ENCODE data around the gene PRSS35.
"Not testable (repeated sequence)": the region's sequence is repeated elsewhere in the genome, so short reads cannot be mapped to it uniquely, and the experiment has no call there.

The PRSS35 gene

DNA sequence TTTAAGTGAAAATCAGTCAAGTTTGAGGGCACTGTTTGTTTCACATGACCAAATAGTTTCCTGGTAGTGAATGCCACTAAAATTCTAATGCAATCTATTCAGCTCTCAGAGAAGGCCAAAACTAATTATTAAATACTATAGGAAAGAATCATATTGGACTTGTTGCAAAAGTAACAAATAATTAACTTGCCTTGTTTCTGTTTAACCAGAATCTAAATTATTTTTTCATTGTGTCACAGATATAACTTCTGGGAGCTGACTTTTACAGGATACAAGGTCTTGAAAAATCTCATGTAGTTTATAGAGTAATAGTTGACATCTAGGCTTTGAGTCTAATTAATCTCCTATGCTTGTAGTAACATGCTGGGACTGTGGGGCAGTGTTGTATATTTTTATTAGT, 44.5 kb downstream of the PRSS35 start:
- Histone ChIP-seq H3K9me3 (ENCODE audit: severe bottlenecking) (no peaks in the 10 kb centered on the region), H3K27me3 (ENCODE audit: insufficient read depth, low read depth, severe bottlenecking) (no peaks in the 10 kb centered on the region), H3K36me3 (no peaks in the 10 kb centered on the region), H3K4me3 (ENCODE audit: low read depth, low read length) (no peak overlapping the region), H3K27ac (no peak overlapping the region)
- no peak for DNase-seq
- TF ChIP-seq, protein P1, sequence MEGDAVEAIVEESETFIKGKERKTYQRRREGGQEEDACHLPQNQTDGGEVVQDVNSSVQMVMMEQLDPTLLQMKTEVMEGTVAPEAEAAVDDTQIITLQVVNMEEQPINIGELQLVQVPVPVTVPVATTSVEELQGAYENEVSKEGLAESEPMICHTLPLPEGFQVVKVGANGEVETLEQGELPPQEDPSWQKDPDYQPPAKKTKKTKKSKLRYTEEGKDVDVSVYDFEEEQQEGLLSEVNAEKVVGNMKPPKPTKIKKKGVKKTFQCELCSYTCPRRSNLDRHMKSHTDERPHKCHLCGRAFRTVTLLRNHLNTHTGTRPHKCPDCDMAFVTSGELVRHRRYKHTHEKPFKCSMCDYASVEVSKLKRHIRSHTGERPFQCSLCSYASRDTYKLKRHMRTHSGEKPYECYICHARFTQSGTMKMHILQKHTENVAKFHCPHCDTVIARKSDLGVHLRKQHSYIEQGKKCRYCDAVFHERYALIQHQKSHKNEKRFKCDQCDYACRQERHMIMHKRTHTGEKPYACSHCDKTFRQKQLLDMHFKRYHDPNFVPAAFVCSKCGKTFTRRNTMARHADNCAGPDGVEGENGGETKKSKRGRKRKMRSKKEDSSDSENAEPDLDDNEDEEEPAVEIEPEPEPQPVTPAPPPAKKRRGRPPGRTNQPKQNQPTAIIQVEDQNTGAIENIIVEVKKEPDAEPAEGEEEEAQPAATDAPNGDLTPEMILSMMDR (IDR thresholded peaks at IDR 0.05; ENCODE audit: low read depth, low read length), result no peak

DNA sequence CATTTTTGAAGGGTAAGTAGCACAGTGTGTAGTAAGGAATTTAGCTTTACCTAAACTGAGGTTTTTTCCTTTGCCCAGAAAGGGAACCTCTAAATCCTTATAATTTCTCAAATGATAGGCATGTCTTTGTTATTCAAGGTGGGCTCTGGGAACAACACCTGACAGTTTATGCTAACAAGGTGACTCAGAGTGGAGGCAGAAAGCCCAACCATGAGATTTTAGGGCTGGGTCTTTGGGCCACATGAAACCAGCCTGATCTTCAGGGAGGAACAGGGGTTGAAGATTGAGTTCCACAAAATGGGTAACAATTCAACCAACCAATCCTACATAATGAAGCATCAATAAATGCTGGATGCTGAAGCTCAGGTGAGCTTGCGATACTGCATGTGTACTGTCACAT, 46.6 kb downstream of the PRSS35 start:
- H3K9me3 ChIP-seq (ENCODE audit: severe bottlenecking), result no peaks in the 10 kb centered on the region
- H3K36me3 ChIP-seq, result no peaks in the 10 kb centered on the region
- TF ChIP-seq, protein P1 (IDR thresholded peaks at IDR 0.05; ENCODE audit: low read depth, low read length), result no peak
- H3K4me3 ChIP-seq (ENCODE audit: low read depth, low read length), result no peak overlapping the region
- no peak overlapping the region for H3K27ac ChIP-seq
- no peak for DNase-seq
- no peaks in the 10 kb centered on the region for H3K27me3 ChIP-seq (ENCODE audit: insufficient read depth, low read depth, severe bottlenecking)

DNA sequence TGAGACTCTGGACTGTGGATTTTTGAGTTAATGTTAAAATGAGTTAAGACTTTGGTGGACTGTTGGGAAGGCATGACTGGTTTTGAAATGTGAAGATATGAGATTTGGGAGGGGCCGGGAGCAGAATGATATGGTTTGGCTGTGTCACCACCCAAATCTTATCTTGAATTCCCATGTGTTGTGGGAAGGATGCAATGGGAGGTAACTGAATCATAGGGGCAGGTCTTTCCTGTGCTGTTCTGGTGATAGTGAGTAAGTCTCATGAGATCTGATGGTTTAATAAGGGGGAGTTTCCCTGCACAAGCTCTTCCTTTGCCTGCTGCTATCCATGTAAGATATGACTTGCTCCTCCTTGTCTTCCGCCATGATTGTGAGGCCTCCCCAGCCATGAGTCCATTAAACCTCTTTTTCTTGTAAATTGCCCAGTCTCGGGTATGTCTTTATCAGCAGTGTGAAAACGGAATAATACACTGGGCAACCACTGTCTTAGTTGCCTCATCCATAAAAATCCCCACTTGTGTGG, 59.4 kb downstream of the PRSS35 start:
- not testable (repeated sequence) for H3K36me3 ChIP-seq; H3K4me3 ChIP-seq (ENCODE audit: low read depth, low read length); DNase-seq; H3K27ac ChIP-seq; H3K9me3 ChIP-seq (ENCODE audit: severe bottlenecking); H3K27me3 ChIP-seq (ENCODE audit: insufficient read depth, low read depth, severe bottlenecking)

DNA sequence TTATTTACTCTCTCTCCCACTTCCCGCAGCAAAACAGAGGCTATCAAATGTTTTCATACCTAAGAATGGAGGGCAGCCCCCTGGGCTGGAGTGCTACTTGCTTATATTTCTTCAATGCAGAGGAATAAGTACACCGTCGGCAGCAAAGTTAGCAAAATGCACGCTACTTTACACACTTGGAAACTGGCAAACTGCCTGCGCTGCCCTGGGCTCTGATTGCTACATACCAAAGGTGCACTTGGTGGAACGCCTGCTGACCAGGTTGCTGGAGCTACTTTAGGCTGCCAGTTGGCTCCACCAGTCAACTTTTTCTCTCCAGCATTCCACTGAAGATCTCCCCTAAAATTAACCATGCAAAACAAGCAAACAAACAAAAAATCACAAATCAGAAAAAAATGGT, 62.4 kb downstream of the PRSS35 start:
- TF ChIP-seq, protein P1 (IDR thresholded peaks at IDR 0.05; ENCODE audit: low read depth, low read length), result no peak
- Histone ChIP-seq H3K27ac (no peak overlapping the region), H3K4me3 (ENCODE audit: low read depth, low read length) (no peak overlapping the region), H3K27me3 (ENCODE audit: insufficient read depth, low read depth, severe bottlenecking) (no peaks in the 10 kb centered on the region), H3K9me3 (ENCODE audit: severe bottlenecking) (no peaks in the 10 kb centered on the region), H3K36me3 (no peaks in the 10 kb centered on the region)
- no peak for DNase-seq
